HCT116 (cell line): ENCODE data around the gene IL1RAPL2.

Source experiments
- CTCF ChIP-seq, 3 experiments: fragments of 200-600 bp in 1 of 3; sonication (generic) in 1 of 3; IDR thresholded peaks in 2 of 3; conservative IDR thresholded peaks in 1 of 3; 2 replicates each; pipeline ENCODE4 v1.5.1; 2012 to 2017; ENCODE audit warnings: low read depth in 2 of 3, low read length in 2 of 3, antibody characterized with exemption in 1 of 3, borderline replicate concordance in 1 of 3, control low read depth in 1 of 3, mild to moderate bottlenecking in 1 of 3, mixed read lengths in 1 of 3, mixed run types in 1 of 3, moderate library complexity in 1 of 3; ENCODE audit not compliant: insufficient read depth in 1 of 3
- EZH2 ChIP-seq: fragments of 200-600 bp; sonication (generic); IDR thresholded peaks from 2 replicates; pipeline ENCODE4 v1.6.1; 2017; ENCODE audit warnings: antibody characterized with exemption, mixed run types
- EZH2phosphoT487 ChIP-seq: fragments of 200-600 bp; IDR thresholded peaks from 2 replicates; pipeline ENCODE4 v1.6.1; 2018; ENCODE audit warnings: antibody characterized with exemption, borderline replicate concordance
- POLR2AphosphoS5 ChIP-seq: IDR thresholded peaks from 2 replicates; pipeline ENCODE4 v1.6.1; 2011; ENCODE audit warnings: mild to moderate bottlenecking, low read depth, low read length, moderate library complexity
- TF ChIP-seq, protein P1 (sequence below): IDR thresholded peaks from 2 replicates; pipeline ENCODE4 v1.6.1; 2012

- TF ChIP-seq CTCF (IDR thresholded peaks at IDR 0.05 in 2 of 3, conservative IDR thresholded peaks at IDR 0.05 in 1 of 3; ENCODE audit: borderline replicate concordance in 1 of 3, insufficient read depth in 1 of 3, low read depth in 2 of 3, low read length in 2 of 3): no peak
- TF ChIP-seq, protein P1, sequence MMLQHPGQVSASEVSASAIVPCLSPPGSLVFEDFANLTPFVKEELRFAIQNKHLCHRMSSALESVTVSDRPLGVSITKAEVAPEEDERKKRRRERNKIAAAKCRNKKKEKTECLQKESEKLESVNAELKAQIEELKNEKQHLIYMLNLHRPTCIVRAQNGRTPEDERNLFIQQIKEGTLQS: no peak
- TF ChIP-seq EZH2: no peak
- no peak for TF ChIP-seq EZH2phosphoT487
- TF ChIP-seq POLR2AphosphoS5: no peak
Observed at GRCh38 chrX:105265093-105265492, 699.1 kb downstream of the IL1RAPL2 start.
